Panc1 (cell line): ENCODE measurements around the gene ATXN10. TPM values are rescaled to one million over a fixed set of nuclear protein-coding genes. Genes with fewer than 3 reads are reported as not detected.

Experiments
- ATAC-seq: fragments of 200-7000 bp; cut with Tn5 transposase; 2 replicates; pipeline ENCODE4 v1.9.1; 2020; ENCODE audit warnings: mild to moderate bottlenecking, moderate library complexity
- BruUV-seq: library from RNA; stranded (reverse); fragments of 400-500 nt; replicated peaks from 2 replicates; lab custom pipeline; 2021; lab: Mats Ljungman, UMichigan
- CTCF ChIA-PET: fragments of 300-600 bp; sonication (Branson Sonifier 250); formaldehyde crosslinking; loops from one replicate; lab custom pipeline; 2022; ENCODE audit warnings: antibody characterized with exemption; lab: Charles Lee
- POLR2A ChIA-PET: fragments of 300-600 bp; sonication (Branson Sonifier 250); formaldehyde crosslinking; loops from one replicate; lab custom pipeline; 2022; ENCODE audit warnings: antibody characterized with exemption; lab: Charles Lee
- DNase-seq: peaks from one replicate; pipeline ENCODE4 v3.0.0-alpha.2; 2010; ENCODE audit warnings: low read depth, low spot score
- H3K27ac ChIP-seq: 2 replicates; pipeline ENCODE4 v1.5.1; 2011; ENCODE audit warnings: mild to moderate bottlenecking, low read length, inconsistent platforms
- H3K27me3 ChIP-seq: fragments of 200-500 bp; sonication (Bioruptor generic); 2 replicates; pipeline ENCODE4 v1.6.0; 2014; ENCODE audit warnings: low read length, inconsistent platforms; ENCODE audit not compliant: control insufficient read depth, insufficient read depth
- H3K36me3 ChIP-seq: fragments of 200-500 bp; sonication (Bioruptor generic); 2 replicates; pipeline ENCODE4 v1.5.1; 2014; ENCODE audit warnings: inconsistent platforms, mild to moderate bottlenecking, low read length, moderate library complexity; ENCODE audit not compliant: control insufficient read depth, insufficient read depth
- H3K4me1 ChIP-seq: 2 replicates; pipeline ENCODE4 v1.5.1; 2011; ENCODE audit warnings: inconsistent platforms, mild to moderate bottlenecking, low read length, moderate library complexity; ENCODE audit not compliant: control insufficient read depth, insufficient read depth
- H3K4me3 ChIP-seq, 2 experiments: 2 replicates each; pipeline ENCODE4 v1.5.1; 2011 to 2012; ENCODE audit warnings: low read depth in 2 of 2, low read length in 2 of 2, mild to moderate bottlenecking in 2 of 2, inconsistent platforms in 1 of 2, moderate library complexity in 1 of 2
- H3K9me3 ChIP-seq: fragments of 200-500 bp; sonication (Bioruptor generic); 2 replicates; pipeline ENCODE4 v1.5.1; 2014; ENCODE audit warnings: low read depth, mild to moderate bottlenecking, inconsistent platforms, low read length, moderate library complexity; ENCODE audit not compliant: control insufficient read depth, insufficient read depth
- CTCF ChIP-seq: fragments of 450-650 bp; IDR thresholded peaks from 2 replicates; pipeline ENCODE4 v1.5.1; 2017; ENCODE audit warnings: mild to moderate bottlenecking
- POLR2AphosphoS5 ChIP-seq: IDR thresholded peaks from 2 replicates; pipeline ENCODE4 v1.6.1; 2012; ENCODE audit warnings: mild to moderate bottlenecking, low read depth, low read length, moderate library complexity
- REST ChIP-seq, 2 experiments: IDR thresholded peaks; 2 replicates each; pipeline ENCODE4 v1.6.1; 2011 to 2012; ENCODE audit warnings: low read depth in 2 of 2, control low read depth in 1 of 2, low read length in 1 of 2, mild to moderate bottlenecking in 1 of 2, moderate library complexity in 1 of 2; ENCODE audit not compliant: insufficient read depth in 1 of 2
- SIN3A ChIP-seq: IDR thresholded peaks from 2 replicates; pipeline ENCODE4 v1.6.1; 2012; ENCODE audit warnings: low read depth, mild to moderate bottlenecking, low read length, moderate library complexity, borderline replicate concordance; ENCODE audit not compliant: insufficient read depth
- TCF7L2 ChIP-seq: IDR thresholded peaks from 2 replicates; pipeline ENCODE4 v1.6.1; 2011; ENCODE audit warnings: mild to moderate bottlenecking, low read depth, low read length, inconsistent platforms
- in situ Hi-C: cut with HindIII; loops from 2 replicates; pipeline ENCODE4 v1.10.0; 2016; ENCODE audit warnings: low sequenced_read_pairs, low pct_unique_long_range_greater_than_20kb
- intact Hi-C: fragments of 100-400 bp; cut with micrococcal nuclease; formaldehyde crosslinking; loops from one replicate; pipeline ENCODE4 v1.10.0; 2022; ENCODE audit not compliant: unreplicated experiment
- total RNA-seq: library from RNA; stranded (reverse); gene quantifications from one replicate; pipeline ENCODE4 v1.2.1, GENCODE V29; 2021; ENCODE audit not compliant: unreplicated experiment

Gene ATXN10
- total RNA-seq, 1 experiment from 2014 or later, result 184 TPM

- Histone ChIP-seq H3K4me3 (no peak overlapping the region), H3K9me3 (no peaks in the 10 kb centered on the region), H3K27ac (peak overlapping the region; percentile 44; the same call in 1 of the 2 replicates), H3K36me3 (peaks cover 7% of the 10 kb centered on the region; the same call in 1 of the 2 replicates), H3K27me3 (no peaks in the 10 kb centered on the region), H3K4me1 (peaks cover 63% of the 10 kb centered on the region)
- CTCF ChIA-PET, result no interaction called here
- intact Hi-C loops (no loop called here), in situ Hi-C loops (no loop called here)
- ATAC-seq (no peak), DNase-seq (no peak)
- POLR2A ChIA-PET, result no interaction called here
- no peak for TF ChIP-seq POLR2AphosphoS5
- TF ChIP-seq SIN3A, result no peak
- BruUV-seq, result no TSS peak
Measured at GRCh38 chr22:45677063-45677462, 5.4 kb downstream of the ATXN10 start.

- H3K27me3 ChIP-seq, result no peaks in the 10 kb centered on the region
- DNase-seq (no peak), ATAC-seq (no peak)
- no TSS peak for BruUV-seq
- intact Hi-C loops, result no loop called here
- H3K9me3 ChIP-seq, result no peaks in the 10 kb centered on the region
- POLR2A ChIA-PET, result interaction anchor here (0.5 to 0.6 kb wide), 2 partner anchors 515 to 994 kb away, joined by 4 to 8 read pairs; no protein-coding TSS in a partner anchor
- peak overlapping the region; percentile 89 for H3K27ac ChIP-seq
- no peak overlapping the region for H3K4me3 ChIP-seq
- H3K4me1 ChIP-seq, result peaks cover 63% of the 10 kb centered on the region
- CTCF ChIA-PET, result no interaction called here
- H3K36me3 ChIP-seq, result 0 out of 2 replicates have a peak, but pooled peaks cover 2% of the 10 kb centered on the region
- in situ Hi-C loops, result no loop called here
- TF ChIP-seq TCF7L2 (no peak), POLR2AphosphoS5 (no peak), CTCF (no peak), SIN3A (no peak), REST (IDR thresholded peaks at IDR 0.05; ENCODE audit: insufficient read depth in 1 of 2, low read depth in 2 of 2, low read length in 1 of 2) (no peak)
Measured at GRCh38 chr22:45678961-45679912, 7.6 kb downstream of the ATXN10 start.
